Activated T-cell treated with anti-CD3 and anti-CD28 coated beads for 48 hours (primary cell): Measurements from ENCODE around the gene GPS1.

Experiments used
- DNase-seq: peaks from one replicate; pipeline ENCODE4 v3.0.0-alpha.2; 2020; ENCODE audit warnings: low read depth

Gene GPS1

DNA sequence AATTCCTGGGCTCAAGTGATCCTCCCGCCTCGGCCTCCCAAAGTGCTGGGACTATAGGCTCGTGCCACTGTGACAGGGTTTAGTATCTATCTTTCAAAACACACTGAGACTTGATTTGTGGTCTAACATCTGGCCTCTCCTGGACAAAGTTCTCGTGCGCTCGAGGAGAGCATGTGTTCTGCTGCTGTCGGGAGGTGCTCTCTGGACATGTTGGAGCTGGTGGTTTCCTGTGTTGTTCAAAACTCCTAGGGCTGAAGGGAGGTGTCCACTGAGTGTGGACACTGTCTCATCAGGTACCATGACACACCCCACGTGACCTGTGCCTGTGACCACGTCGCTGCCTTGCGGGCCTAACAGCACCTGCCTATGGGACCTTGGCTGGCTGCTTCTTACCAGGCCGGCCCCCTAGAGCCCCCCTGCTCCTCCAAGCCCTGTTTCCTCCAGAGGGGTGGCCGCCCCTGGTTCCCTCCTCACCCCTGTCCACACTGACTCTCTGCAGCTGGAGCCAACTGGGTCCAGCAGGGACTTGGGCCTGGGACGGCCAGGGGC, 5.7 kb upstream of the GPS1 start:
- no peak for DNase-seq

GRCh38 chr17:82046903-82047302, 4.8 kb upstream of the GPS1 start:
- DNase-seq = no peak

GRCh38 chr17:82047379-82047778, 4.3 kb upstream of the GPS1 start:
- no peak for DNase-seq

DNA sequence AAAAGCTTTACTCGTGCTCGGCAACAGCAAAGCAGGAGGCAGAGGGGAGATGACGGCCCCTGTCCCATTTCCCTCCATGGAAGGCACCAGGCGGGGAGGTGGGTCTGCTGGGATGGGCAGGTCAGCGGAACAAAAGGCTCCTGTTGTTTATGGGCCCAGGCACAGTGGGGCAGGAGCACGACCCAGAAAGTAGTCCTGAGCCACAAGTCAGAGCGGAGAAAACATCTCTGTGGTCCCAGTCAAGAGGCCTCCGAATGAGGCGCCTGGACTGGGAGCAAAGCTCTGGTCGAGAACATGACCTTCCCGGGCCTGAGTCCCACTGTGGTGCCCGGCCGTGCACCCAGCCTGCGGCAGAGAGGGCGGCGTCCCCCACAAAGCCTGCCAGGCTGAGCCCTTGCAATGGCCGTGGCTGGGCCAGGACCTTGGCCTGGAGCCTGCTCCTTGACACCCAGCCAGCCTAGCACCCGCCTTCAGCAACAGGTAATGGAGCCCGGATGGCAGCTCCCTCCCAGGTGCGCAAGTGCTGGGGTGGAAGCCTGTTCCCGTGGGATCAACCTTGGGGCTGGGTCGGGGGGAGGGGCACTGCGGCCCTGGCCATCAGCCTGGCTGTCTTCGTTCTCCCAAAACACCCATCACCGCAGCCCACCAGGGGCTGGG, 3.7 kb upstream of the GPS1 start:
- DNase-seq = no peak

GRCh38 chr17:82048571-82048971, 3.1 kb upstream of the GPS1 start:
- DNase-seq = no peak

DNA sequence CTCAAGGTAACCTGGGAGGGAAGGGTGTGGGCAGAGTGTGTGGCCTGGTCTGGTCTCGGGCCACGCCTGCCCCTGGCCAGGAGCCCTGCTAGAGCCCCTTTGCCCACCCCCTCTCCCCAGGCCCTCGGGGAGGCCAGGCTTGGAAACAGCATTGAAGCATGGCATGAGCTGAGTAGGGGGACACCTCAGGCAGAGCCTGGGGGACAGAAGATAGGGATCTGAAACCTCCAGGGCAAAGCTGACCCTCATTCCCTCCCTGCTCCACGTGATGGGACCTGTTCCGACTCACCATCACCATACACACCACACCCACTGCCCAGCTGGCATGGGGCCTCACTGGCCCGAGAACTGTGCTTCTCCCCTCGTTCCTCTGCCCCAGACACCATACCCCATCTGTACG, 2.6 kb upstream of the GPS1 start:
- DNase-seq = no peak

DNA sequence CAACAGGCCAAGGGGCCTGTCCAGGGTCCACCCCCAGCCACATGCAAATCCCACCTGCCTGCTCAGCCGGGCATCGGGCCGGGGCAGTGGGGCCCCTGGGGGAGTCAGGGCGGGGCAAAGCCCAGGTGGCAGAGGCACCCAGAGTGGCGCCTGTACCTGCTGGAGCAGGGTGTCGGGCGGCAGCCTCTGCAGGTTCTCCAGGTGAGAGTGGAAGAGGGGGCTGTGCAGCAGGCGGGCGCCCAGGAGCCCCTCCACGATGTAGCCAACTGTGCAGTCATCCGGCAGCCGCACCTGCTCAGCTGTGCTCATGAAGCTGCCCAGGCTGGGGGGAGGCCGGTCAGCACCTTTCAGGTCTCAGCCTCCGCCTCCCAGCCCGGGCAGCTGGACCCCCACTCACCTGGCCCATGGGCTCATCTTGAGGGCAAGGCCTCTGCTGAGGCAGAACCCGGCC, 2.2 kb upstream of the GPS1 start:
- no peak for DNase-seq

DNA sequence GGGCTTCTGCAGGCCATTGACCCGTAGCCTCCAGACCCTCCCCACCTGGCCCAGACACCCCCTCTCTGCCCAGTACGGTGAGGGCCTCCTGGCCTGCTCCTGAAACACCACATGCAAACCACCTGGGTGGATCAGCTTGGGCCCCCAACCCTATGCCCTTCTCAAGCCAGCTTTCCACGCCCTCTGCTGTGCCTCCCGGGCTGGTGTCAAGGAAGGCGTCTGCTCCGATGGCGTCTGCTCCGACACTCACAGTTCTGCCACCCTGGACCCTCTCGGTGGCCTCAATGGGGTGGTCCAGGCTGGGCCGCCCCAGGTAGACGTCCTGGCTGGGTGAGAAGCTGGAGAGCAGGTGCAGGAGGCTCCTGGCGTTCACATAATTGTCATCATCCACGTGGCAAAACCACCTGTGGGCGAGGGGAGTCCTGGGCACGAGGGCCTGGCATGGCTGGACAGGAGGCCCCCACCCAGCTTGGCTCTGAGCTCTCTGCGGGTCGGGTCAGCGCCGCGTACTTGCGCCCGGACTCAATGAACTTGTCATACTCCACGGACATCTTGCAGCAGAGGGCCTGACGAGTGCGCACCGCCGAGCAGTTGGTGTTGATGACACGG, 1.4 kb upstream of the GPS1 start:
- DNase-seq = no peak

DNA sequence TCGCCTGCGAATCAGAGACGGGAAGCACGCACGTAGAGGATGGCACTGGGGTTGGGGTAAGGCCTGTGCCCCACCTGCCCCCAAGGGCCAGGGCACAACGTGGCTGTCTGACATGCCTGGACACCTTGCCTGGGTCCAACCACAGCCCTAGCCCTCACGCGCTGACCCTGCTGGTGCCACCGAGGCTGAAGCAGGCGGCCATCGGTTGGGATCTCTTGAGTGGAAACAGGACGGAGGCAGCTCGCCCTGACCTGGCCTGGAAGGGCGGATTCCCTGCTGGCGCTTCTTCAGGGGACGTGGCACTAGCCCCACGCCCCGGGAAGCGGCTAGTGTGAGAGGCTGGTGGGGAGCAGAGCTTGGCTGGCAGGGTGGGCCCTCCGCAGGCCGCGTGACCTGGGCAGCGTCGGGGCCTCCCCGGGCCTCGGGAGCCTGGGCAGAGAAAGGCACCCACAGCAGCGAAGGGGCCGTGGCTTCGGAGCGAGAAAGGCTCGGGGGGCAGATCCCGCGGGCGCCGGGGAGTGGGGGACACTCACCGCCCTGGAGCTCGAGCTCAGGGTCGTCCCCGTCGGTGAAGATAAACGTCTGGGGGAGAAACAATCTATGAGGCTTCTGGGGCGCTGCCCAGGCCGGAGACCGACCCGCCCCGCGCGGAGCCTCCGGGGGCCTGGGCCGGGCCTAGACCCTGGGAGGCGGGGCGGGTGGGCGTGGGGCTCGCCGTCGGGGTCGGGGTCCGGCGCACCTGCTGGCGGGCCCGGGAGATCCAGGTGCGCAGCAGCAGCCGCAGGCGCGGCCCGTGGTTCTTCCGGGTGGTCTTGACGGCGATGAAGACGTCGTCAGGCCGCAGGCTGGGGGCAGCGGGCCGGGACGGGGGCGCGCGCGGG, 697 bp upstream of the GPS1 start:
- DNase-seq = no peak

DNA sequence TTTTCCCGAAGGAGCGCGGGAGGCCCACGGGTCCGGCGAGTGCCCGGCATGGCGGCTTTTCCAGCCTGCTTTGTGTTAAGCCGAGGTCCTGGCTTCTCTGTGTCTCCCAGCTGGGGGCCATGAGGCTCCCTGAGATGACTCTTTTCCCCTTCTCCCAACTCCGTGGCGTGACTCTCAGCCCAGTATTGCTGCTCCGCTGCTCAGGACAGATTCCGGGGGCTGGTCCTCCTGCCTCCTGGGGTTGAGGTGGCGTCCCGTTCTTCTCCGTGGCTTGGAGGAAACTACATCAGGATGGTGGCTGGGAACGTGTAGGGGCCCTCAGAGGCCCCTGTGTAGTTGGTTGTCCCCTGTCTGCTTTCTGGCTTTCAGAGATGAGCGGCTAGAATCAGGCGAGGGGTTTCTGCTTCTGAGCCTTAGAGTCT, 951 bp downstream of the GPS1 start:
- DNase-seq = no peak

DNA sequence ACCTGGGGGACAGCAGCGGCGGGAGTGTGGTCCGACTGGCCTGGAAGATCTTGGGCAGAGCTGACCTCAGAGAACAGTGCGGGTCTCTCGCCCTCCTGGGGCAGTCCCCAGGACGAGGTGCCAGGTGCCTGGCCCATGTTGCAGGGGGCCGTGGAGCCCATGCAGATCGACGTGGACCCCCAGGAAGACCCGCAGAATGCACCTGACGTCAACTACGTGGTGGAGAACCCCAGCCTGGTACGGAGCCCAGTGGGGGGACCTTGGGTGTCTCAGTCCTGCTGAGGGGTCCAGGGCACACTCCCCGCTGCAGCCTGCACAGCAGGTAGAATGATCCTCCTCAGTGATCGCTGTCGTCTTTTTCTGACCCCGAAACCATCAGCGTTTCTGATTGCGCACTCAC, 1.4 kb downstream of the GPS1 start:
- no peak for DNase-seq

GRCh38 chr17:82053556-82054263, 2.0 kb downstream of the GPS1 start:
- no peak for DNase-seq

- DNase-seq = no peak
These were observed 2.8 kb downstream of the GPS1 start for GRCh38 chr17:82054351-82055022.

DNA sequence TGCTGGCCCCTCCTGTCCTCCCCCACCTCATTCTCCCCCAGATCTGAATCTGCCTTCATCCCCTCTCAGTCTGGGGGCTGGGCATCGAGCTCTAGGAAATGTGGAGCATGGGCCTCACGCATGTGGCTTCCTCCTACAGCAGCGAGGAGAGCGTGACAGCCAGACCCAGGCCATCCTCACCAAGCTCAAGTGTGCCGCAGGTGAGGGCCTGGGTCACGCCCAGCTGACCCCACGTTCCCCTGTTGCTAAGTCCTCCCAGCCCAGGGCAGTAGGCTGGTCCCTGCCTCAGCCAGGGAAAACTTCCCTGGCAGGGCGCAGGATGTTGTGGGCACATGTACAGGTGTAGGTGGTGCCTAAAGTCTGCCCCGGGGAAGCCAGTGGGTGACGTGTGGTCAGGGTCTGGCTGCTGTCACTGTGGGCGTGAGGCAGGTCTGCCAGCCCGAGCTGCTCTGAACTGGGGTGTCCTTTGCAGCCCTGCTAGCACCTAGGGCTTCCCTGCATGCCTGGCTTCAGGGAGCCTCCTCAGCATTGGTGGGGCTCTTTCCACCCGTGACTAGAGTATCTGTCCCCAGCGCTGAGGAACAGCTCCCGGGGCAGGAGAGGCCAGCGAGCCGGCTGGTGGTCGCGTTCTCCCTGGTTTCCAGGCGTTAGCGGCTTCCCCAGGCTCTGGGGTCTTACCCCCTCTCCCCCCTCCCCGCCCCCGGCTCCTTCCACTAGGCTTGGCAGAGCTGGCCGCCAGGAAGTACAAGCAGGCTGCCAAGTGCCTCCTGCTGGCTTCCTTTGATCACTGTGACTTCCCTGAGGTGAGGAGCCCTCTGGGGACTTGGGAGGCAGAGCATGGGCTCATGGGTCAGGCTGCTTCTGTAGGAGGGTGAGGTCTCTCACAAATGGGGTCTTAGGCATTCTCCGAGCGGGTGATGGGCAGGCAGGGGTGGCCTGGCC, 3.6 kb downstream of the GPS1 start:
- no peak for DNase-seq

DNA sequence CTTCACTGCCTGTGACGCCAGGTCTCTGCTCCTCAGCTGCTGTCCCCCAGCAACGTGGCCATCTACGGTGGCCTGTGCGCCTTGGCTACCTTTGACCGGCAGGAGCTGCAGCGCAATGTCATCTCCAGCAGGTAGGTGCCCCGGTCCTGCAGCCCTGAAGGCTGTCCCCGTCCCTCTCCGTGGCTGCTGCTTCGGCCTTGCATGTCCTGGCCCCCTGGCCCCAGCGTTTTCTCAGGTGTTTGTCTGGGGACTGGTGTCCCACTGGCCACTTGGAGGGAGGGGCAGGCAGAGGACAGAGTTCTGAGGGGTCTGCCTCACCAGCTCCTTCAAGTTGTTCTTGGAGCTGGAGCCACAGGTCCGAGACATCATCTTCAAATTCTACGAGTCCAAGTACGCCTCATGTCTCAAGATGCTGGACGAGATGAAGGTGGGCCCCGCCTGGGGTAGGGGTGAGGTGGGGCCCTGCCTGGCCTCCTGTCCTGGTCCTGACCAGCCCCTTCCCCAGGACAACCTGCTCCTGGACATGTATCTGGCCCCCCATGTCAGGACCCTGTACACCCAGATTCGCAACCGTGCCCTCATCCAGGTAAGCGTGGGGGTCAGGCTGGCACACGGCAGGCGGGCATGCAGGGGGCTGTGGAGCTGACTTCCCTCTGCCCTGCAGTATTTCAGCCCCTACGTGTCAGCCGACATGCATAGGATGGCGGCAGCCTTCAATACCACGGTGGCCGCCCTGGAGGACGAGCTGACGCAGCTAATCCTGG, 4.4 kb downstream of the GPS1 start:
- no peak for DNase-seq

DNA sequence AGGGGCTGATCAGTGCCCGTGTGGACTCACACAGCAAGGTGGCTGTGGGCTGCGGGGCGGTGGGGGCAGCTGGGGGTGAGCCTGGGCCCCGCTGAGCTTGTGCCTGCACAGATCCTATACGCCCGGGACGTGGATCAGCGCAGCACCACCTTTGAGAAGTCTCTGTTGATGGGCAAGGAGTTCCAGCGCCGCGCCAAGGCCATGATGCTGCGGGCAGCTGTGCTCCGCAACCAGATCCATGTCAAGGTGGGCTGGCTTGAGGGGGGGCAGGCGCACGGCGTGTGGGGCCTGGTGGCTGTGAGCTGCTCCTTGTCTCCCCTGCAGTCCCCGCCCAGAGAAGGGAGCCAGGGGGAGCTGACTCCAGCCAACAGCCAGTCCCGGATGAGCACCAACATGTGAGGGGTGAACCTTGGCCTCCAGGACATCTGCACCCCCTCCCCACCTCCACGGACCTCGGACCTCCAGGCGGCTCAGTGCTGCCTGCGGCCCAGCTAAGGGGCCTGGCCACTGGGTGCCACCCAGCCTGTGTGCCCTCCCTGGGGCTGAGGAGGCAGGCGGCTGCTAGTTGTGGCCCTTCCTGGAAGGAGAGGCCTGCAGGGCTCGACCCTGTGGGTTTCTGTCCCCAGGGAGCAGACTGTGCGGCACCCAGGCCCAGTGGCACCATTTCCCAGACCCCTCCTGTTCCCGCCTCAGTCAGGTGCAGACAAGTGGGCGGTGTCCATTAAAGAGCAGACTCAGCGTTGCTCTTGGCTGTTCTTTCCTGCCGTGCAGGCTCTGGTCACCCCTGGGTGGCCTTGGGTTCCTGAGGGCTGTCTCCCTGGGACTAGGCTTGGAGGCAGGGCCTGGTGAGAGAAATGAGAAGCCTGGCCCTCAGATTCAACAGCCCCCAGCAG, 5.3 kb downstream of the GPS1 start:
- no peak for DNase-seq

GRCh38 chr17:82058230-82058854, 6.6 kb downstream of the GPS1 start:
- DNase-seq = no peak

DNA sequence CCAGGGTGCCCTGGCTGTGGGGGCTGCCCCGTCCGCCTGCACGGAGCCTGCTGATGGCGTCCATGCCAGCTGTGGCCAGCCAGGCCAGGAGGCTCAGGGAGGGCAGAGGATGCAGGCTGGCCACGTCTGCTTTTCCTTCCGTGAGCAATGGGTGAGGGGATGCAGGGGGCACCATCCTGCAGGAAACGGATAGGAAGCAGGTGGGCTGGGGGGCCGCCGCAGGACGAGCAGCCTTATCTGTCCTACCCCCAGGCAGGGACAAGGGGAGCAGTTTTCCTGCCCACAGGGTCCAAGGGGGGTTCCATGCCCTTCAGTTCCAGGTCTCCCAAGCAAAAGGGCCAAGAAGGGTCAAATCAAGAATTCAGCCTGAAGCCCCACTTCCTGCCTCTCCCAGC, 7.2 kb downstream of the GPS1 start:
- DNase-seq = no peak
